ENCODE measurements around the gene ELFN2.
A peak's percentile ranks its signal among the peaks of the same experiment; 100 is the strongest.
"Not testable (repeated sequence)": the region's sequence is repeated elsewhere in the genome, so short reads cannot be mapped to it uniquely, and the experiment has no call there.

The ELFN2 gene, protein sequence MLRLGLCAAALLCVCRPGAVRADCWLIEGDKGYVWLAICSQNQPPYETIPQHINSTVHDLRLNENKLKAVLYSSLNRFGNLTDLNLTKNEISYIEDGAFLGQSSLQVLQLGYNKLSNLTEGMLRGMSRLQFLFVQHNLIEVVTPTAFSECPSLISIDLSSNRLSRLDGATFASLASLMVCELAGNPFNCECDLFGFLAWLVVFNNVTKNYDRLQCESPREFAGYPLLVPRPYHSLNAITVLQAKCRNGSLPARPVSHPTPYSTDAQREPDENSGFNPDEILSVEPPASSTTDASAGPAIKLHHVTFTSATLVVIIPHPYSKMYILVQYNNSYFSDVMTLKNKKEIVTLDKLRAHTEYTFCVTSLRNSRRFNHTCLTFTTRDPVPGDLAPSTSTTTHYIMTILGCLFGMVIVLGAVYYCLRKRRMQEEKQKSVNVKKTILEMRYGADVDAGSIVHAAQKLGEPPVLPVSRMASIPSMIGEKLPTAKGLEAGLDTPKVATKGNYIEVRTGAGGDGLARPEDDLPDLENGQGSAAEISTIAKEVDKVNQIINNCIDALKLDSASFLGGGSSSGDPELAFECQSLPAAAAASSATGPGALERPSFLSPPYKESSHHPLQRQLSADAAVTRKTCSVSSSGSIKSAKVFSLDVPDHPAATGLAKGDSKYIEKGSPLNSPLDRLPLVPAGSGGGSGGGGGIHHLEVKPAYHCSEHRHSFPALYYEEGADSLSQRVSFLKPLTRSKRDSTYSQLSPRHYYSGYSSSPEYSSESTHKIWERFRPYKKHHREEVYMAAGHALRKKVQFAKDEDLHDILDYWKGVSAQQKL

DNA sequence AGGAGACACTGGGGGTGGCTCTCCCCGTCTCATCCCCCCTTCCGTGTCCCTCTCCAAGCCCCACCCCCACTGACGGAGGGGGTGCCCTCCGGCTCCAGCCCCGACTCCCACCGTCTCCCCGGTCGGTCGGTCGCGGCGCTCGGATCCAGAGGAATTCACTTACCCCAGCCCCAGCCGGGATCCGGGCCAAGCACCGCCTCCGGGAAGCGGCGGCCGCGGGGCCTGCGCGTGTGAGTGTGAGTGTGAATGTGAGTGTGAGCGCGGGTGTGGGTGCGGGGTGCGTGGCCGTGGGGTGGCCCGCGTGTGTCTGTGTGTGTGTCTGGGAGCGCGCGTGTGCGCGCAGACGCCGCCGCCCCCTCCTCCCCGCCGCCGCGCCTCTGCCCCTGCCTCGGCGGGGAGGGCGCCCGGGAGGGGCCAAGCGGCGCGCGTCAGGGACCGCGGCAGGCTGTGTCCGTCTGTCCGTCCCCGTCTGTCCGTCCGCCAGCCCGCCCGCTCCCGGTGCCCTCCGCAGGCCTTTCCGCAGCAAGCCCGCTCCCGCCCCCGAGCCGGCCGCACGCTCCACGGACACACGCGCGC lies at the start of gene ELFN2:
Gene ELFN2, minus strand, starts transcription at position 345 of the 576 bp plus-strand sequence. CDS start 51,945 bp downstream, outside the sequence.
- no peak for DNase-seq

DNA sequence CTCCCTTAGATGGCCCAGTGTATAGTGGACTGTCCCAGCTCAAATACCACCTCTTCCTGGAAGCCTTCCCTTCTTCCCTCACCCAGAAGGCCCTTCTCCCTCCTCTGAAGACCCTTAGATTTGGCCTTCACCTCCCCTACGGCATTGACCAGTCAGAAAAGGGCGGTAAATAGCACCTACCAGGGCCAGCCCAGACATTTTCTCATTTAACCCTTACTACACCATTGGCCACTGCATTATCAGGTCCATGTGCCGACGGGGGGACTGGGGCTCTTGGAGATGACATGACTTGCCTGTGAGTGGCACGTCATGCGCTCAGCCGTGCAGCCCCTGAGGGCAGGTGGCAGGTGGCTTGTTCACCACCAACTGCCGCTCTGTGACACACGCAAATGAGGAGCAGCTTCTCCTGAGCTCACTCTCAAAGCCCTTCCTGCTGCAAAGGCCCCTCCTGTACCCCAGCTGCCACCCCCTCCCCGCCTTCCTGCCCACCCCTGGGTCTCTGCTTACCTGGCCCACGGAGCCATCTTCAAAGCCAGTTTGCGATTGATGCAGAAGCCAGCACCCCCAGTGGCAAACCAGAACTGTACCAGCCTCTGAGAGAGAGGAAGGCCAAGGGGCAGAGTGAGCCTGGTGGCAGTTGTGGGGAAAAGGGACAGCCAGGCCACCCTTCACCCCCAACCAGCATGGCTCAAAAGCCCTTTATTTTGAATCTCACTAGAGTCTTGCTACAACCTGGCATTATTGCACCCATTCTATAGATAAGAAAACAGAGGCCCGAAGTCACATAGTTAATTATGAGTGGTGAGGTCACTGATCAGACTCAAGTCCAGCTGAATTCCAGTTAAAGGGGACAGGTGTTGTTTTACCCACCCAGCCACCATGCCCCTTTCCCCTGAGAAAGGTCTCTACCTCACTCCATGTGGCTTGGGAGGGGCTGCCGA lies 49.4 kb upstream of the ELFN2 start:
- DNase-seq = no peak

DNA sequence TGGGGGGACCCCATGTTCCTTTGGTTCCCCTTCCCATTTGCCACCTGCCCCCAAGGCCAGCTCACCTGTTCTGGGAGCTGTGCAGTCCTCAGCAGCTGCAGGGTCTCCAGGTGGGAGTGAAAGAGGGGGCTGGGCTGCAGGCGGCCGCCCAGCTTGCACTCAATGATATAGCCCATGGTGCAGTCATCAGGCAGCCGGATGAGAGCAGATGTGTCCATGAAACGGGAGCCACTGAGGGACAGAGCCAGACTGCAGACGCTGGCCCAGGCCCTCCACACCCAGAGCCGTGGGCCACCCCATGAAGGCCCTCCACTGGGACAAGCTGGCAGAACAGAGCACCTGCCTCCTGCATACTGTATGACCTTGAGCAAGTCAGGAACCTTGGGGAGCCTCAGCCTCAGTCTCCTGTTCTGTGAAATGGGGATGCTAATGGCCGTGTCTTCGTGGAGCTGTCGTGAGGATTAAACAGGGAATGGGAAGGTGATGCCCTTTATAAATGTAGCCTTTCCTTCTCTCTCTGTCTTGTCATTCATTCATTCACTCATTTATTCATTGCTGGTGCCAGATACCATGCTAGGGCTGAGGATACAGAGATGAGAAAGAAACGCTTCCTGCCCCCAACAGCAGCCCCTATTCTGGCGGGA lies 47.3 kb upstream of the ELFN2 start:
- no peak for DNase-seq

DNA sequence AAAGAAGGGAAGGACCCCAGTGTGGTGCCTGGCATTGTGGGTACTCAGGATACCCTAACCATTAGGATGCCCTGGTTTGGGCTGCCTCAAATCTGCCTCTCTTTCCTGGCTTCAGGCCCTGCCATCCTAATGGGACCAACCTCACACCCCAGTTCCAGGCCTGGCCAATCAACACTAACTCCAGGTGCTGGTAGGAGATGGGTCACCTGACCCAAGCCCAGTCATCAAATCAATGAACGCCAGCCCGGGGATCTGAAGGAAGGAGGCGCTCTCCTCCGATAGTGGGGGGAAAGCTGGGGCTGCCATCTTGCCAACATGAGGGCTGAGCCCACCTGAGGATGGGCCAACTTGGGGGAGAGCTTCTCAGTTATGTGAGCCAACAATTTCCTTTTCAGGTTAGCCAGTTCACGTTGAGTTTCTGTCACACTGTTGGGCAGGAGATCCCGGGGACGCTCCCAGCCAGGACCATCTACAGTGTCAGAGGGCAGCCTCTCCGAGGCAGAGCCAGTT lies 46.2 kb upstream of the ELFN2 start:
- no peak for DNase-seq

DNA sequence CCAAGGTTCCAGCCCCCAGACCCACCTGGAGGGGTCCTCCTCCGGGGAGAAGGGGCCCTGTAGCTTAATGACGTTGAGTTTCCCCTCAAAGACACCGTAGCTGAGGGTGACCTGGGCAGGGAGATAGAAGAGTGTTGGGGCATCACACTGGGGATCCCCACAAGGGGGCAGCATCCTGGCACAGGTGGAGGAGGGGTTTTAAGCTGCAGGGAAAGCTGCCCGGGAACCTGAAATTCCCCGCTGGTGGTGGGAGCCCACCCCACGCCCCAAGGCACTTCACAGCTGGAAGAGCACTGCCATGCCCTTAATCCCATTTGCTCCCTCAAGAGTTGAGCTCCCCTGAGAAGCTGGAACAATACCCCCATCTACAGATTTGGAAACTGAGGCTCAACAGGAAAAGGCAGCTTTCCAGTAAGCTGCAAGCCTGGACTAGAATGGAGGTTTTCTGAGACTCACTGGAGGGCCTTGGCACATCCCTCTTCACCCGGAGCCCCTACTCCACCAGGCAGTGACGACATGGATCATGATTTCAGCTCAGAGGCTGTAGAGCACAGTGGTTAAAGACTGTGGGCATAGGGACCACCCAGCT lies 45.2 kb upstream of the ELFN2 start:
- peak; percentile 66 for DNase-seq

DNA sequence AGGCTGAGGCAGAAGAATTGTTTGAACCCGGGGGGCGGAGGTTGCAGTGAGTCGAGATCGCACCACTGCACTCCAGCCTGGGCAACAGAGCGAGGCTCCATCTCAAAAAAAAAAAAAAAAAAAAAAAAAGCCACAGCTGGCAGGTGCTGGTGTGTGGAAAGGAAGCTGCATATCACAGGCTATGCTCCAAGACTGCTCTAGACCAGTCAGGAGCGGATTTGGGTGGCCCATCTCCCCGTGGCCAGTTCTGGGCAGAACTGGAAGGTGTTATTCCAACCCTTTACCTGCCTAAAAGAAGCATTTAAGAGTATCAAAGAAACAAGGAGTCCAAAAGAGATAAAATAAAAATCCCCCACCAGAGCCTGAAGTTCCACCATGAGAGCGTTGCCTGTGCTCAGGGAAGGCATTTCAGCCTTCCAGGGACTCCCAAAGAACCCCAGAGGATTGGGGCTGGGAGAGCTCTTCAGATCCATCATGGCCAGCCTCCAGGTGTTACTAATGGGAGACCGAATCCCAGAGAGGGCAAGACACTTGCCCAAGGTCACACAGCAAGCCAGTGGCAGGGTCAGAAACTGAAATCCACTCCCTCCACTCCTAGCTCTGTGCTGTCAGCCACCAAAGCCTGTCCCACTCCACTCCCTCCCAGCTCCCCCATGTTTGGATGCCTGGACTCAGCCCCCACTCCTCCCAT lies 44.6 kb upstream of the ELFN2 start:
- DNase-seq = no peak

DNA sequence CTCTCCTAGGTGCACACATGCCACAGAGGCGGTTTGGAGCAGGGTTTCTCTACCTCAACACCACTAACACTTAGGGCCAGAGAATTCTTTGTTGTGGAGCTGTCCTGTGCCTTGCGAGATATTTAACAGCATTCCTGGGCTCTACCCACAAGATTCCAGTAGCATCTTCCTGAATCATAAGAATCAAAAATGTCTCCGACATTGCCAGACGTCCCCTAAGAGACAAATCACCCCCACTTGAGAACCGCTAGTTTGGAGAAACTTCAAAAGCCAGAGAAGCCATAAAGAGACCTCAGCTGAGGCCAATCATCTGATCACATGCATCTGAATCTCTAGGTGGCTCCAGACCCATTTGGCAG lies 42.8 kb upstream of the ELFN2 start:
- no peak for DNase-seq

DNA sequence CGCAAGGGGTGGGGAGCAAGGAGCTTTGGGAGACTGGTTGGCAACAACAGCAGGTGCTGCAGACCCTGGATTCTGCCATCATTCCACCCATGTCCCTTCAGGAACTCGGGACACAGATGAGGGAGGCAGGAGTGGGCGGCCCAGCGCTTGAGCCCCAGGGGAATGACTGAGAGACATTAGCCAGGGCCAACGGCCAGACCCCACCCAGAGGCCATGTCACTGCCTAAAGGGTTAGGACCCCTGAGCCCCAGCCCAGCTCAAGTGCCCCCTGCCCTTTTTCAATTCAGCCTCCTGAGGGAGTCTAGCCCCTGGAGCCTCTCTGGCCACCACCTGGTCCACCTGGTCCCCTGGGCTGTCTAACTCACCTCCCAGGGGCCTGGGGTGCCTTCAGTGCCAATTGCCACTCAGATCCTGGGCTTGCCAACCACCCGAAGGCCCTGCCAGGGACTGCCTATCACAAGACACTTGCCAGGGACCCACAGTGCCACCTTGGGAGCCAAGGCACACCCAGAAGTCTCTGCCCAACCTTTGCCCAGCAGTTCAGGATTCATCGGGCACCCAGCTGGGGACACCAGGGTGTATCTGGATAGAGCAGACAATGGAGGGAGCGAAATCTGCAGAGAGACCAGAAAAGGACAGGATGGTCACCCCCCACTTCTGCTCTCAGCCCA lies 42.3 kb upstream of the ELFN2 start:
- no peak for DNase-seq

DNA sequence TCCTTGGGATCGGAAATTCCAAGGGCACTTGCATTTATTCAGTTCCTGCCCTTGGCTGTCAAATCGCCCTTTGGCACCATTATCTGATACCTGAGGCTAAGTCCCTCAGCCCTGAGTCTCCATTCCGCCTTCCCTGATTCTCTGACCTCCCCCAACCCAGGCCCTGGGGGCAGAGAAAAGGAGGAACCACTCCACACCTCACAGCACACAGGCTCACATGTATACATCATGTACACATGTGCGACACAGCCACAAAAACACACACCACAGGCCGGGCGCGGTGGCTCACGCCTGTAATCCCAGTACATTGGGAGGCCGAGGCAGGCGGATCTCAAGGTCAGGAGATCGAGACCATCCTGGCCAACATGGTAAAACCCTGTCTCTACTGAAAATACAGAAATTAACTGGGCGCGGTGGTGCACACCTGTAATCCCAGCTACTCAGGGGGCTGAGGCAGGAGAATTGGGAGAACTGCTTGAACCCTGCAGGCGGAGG lies 41.0 kb upstream of the ELFN2 start:
- not testable (repeated sequence) for DNase-seq

DNA sequence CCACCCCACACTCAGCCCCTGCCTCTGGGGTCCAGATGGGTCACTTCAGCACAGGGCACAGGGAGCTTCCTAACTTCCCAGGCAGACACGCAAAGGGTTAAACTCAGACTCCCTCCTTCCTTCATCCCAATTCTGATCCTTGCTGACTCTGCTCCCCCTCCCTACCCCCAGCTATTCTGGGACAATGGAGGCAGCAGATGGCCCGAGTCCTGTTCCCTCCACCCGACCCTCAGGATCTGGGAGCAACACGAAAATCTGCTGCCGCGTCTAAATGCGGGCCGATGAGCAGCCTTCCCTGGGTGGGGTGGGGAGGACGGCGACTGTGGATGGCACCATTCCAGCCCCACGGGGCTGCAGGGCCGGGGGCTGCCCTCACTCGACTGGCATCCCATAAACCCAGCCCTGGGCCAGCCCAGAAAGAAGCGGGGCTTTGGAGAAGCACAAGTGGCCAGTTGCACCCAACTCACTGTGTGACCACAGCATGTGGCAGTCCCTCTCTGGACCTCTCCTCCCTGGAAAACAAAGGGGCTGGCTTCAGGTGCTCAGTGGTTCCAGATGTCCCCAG lies 40.2 kb upstream of the ELFN2 start:
- DNase-seq = no peak

DNA sequence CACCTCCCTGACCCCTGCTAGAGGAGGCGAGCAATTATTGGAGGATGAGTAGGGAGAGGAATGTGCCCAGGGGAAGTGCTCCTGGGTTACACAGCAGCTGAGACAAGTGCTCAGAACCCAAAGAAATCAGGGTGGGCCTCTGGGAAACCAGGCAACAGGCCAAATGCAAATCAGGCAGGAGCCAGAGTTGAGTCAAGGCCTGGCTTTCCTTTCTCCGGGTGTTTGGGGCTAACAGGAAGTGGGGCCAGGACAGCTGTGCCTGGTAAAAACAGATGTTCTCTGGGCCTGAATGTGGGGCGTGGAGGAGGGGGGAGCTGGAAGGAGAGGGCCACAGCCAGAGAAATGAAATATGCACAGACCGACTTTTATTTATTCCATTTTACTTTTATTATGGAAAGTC lies 36.9 kb upstream of the ELFN2 start:
- DNase-seq = no peak

DNA sequence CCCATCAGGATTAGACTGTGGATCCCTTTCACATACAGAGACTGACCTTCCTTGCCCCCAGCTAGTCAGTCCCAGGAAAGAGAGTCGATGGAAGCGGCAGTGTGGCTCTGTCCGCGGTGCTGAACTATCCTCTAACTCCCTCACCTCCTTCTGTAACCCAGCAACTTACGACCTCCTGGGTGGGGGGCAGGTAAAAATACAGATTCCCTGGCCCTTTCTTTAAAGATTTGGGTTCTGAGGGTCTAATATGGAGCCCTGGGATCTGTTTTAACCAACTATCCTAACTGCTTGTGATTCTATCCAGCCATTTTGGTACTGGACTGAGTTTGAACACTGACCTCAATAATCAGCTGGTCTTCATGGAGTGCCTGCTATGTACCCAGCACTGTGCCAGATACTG lies 35.7 kb upstream of the ELFN2 start:
- DNase-seq = peak; percentile 79

DNA sequence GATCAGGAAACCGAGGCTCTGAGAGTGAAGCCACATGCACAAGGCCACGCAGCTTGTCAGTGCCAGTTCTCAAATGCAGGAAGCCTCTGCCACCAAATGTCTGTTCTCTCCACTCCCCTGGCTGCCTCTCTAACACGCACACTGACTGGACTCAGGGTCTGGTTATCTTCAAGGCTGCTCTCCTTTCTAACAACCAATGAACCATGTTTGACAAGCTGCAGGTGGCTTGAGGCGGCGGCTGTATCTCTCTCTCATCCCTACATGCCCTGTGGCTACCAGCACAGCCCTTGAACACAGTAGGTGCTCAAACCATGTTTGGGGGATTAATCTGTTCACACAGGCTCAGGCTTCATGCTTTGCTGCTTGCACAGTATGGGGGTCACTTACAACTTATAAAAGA lies 35.2 kb upstream of the ELFN2 start:
- no peak for DNase-seq

DNA sequence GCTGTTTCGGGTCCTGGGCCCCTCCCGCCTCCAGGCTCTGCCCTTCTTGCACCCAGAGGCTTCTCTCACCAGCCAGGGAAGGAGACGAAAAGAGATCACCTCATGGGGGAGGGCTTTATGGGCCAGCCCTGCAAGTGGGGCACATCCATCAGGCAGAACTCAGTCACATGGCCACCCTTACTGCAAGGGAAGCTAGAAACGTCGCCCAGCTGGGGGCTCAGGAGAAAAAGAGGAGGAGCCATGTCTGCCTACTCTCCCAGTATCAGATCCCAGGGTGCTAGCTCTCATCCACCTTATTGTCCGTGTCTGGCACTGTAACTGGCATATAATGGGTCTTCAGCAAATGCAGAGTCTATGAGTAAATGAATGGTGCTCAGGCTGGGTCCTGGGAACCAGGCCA lies 34.7 kb upstream of the ELFN2 start:
- no peak for DNase-seq

DNA sequence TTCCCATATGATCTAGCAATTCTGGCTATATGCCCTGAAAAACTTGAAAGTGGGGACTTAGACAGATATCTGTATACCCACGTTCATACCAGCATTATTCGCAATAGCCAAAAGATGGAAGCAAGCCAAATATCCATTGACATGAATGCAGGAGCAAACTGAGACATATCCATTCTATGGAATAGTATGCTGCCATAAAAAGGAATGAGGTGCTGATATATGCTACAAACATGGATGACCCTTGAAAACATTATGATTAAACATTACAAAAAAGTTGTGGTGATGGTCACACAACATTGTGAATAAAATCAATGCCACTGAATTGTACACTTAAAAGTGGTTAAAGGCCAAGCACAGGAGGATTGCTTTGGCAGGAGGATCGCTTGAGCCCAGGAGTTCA lies 33.4 kb upstream of the ELFN2 start:
- no peak for DNase-seq

DNA sequence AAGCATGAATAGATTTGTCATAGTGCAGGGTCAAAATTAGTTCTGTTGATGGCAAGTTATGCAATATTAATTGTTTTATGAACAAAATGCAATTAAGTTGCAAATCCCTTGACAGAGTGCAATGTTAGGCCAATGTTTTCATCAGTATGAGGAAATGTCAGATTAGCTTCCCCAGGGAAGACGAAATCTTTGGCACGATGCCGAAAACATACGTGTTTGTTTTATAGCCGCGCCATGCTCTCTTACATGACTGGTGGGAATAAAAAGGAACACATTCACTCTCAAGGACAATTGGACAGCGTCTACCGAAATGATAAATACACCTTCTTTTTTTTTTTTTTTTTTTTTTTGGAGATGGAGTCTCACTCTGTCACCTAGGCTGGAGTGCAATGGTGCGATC lies 31.9 kb upstream of the ELFN2 start:
- no peak for DNase-seq

DNA sequence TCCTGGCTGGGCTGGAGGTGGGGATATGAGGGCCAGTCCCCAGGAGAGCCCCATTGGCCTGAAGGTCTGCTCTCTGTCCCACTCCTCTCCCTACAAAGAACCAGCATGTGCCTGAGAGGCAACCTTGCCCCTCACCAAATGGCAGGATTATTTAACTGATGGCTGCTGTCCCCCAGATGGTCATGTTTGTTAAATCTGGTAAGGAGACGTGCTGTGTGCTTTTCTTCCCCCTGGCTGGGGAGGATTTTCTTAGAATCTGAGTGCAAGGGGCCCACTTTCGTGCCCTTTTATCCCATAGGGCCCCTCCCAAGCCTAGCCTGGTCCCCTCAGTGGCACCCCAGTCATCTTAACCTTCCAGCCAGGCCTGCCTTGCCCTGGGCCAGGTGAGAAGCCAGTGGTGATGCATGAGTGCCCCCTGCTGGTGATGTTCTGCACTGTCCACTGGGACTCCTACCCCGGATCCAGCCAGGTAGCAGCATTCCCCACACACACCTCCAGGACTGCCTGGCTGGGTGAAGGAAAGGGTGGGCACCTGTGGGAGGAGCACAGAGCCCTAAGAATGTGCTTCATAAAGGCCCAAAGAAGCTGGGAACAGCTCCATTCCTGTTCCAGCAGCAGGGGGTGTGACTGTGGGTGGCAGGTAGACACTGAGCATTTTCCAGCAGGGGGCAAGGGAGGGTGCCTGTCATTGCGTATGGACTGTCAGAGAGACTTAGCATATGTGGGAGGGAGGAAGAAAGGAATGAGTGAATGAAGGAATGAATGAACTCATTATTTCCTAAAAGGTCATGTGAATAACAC lies 30.0 kb upstream of the ELFN2 start:
- DNase-seq = peak; percentile 86

DNA sequence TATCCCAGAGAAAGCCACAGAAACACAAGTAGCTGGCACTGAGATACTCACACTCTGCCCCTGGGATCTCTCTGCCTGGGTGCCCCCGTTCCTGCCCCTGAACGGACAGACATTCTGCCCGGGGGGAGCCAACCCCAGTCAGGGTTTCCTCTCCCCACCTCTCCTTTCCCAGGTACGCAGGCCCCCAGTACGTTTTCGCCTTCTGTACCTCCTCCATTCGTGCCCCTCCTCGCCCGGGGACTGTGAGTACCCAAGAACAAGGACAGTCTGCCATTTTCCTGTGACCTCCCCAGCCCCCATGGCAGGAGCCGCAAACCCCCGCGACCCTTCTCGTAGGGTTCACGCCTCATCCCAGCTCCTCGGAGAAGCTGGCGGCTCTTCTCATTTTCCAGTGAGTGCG lies 29.1 kb upstream of the ELFN2 start:
- no peak for DNase-seq

DNA sequence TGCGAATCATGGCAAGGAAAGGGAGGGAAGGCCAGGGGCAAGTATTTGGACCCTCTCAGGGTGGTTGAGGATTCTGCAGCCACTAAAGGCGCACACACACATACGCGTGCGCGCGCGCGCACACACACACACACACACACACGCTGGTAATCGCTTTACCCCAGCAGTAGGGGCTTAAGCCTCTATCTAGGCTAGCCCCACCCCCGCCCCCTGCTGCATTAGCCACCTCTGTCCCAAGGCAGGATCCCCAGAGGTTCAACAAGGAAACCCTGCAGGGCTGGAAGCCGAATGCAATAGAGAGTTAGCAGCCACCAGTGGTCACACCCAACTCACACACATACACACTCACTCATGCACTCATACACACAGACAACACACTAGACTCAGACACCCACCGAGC lies 28.6 kb upstream of the ELFN2 start:
- DNase-seq = no peak
